Astrocyte (in vitro differentiated cells and primary cell): Measurements from ENCODE around the gene KIAA1549.

Experiments used
- CTCF ChIP-seq: IDR thresholded peaks from 2 replicates; pipeline ENCODE4 v1.5.1; 2011; ENCODE audit warnings: low read depth, mild to moderate bottlenecking, inconsistent platforms, low read length, moderate library complexity; ENCODE audit not compliant: insufficient read depth
- EZH2 ChIP-seq: IDR thresholded peaks from 2 replicates; pipeline ENCODE4 v1.6.1; 2012; ENCODE audit warnings: mild to moderate bottlenecking, low read length, inconsistent platforms; ENCODE audit not compliant: insufficient read depth

- TF ChIP-seq CTCF (no peak), EZH2 (no peak)
These were observed 182.4 kb downstream of the KIAA1549 start for GRCh38 chr7:138798836-138799235.
